ENCODE measurements around the gene AFDN.

GRCh38 chr6:167946007-167946406, 119.3 kb downstream of the AFDN start:
- TF ChIP-seq, protein P1, sequence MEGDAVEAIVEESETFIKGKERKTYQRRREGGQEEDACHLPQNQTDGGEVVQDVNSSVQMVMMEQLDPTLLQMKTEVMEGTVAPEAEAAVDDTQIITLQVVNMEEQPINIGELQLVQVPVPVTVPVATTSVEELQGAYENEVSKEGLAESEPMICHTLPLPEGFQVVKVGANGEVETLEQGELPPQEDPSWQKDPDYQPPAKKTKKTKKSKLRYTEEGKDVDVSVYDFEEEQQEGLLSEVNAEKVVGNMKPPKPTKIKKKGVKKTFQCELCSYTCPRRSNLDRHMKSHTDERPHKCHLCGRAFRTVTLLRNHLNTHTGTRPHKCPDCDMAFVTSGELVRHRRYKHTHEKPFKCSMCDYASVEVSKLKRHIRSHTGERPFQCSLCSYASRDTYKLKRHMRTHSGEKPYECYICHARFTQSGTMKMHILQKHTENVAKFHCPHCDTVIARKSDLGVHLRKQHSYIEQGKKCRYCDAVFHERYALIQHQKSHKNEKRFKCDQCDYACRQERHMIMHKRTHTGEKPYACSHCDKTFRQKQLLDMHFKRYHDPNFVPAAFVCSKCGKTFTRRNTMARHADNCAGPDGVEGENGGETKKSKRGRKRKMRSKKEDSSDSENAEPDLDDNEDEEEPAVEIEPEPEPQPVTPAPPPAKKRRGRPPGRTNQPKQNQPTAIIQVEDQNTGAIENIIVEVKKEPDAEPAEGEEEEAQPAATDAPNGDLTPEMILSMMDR (IDR thresholded peaks at IDR 0.05; ENCODE audit: low read depth, low read length) = no peak
- TF ChIP-seq POLR2A (IDR thresholded peaks at IDR 0.05; ENCODE audit: extremely low read depth, insufficient read length) = no peak
- no peak for TF ChIP-seq MAX (IDR thresholded peaks at IDR 0.05; ENCODE audit: low read depth, low read length)
